Posterior cingulate gyrus (tissue), 11 donors: ENCODE results near the gene STK11.
"Not testable (repeated sequence)": the region's sequence is repeated elsewhere in the genome, so short reads cannot be mapped to it uniquely, and the experiment has no call there.

ENCODE experiments used
- DNase-seq, 10 donors: peaks; one replicate each; pipeline versions ENCODE4 v3.0.0 to v3.0.0-alpha.2; 2020 to 2021; ENCODE audit warnings: mixed read lengths in 3 of 10
- intact Hi-C: fragments of 100-400 bp; cut with DNase I; formaldehyde crosslinking; loops from one replicate; pipeline ENCODE4 v1.15.1; 2023

STK11 gene

DNA sequence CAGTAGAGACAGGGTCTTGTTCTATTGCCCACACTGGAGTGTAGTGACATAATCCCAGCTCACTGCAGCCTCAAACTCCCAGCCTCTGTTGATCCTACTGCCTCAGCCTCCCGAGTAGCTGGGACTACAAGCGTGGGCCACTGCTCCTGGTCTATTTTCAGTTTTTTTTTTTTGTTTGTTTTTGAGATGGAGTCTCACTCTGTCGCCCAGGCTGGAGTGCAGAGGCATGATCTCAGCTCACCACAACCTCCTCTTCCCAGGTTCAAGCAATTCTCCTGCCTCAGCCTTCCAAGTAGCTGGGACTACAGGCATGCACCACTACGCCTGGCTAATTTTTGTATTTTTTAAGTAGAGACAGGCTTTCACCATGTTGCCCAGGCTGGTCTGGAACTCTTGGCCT, 5.0 kb upstream of the STK11 start:
- DNase-seq, intact Hi-C loops: not testable (repeated sequence)

DNA sequence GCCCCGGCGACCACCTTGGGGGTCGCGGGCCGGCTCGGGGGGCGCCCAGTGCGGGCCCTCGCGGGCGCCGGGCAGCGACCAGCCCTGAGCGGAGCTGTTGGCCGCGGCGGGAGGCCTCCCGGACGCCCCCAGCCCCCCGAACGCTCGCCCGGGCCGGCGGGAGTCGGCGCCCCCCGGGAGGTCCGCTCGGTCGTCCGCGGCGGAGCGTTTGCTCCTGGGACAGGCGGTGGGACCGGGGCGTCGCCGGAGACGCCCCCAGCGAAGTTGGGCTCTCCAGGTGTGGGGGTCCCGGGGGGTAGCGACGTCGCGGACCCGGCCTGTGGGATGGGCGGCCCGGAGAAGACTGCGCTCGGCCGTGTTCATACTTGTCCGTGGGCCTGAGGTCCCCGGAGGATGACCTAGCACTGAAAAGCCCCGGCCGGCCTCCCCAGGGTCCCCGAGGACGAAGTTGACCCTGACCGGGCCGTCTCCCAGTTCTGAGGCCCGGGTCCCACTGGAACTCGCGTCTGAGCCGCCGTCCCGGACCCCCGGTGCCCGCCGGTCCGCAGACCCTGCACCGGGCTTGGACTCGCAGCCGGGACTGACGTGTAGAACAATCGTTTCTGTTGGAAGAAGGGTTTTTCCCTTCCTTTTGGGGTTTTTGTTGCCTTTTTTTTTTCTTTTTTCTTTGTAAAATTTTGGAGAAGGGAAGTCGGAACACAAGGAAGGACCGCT, 729 bp downstream of the STK11 start:
- no peak for DNase-seq
- intact Hi-C loops, result no loop called here

DNA sequence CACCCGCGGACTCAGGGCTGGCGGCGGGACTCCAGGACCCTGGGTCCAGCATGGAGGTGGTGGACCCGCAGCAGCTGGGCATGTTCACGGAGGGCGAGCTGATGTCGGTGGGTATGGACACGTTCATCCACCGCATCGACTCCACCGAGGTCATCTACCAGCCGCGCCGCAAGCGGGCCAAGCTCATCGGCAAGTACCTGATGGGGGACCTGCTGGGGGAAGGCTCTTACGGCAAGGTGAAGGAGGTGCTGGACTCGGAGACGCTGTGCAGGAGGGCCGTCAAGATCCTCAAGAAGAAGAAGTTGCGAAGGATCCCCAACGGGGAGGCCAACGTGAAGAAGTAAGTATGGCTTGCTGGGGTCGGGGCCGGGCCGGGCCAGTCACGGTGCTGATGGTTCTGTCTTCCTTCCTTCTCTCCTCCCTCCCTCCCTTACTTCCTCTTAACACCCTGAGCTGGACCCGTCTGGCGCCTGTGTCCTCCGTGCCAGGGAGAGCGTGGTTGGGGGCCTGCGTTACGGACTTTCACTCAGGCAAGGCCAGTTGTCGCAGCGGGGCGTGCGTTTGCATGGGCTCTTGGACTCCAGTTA, 1.4 kb downstream of the STK11 start:
- no peak for DNase-seq
- intact Hi-C loops, result no loop called here

DNA sequence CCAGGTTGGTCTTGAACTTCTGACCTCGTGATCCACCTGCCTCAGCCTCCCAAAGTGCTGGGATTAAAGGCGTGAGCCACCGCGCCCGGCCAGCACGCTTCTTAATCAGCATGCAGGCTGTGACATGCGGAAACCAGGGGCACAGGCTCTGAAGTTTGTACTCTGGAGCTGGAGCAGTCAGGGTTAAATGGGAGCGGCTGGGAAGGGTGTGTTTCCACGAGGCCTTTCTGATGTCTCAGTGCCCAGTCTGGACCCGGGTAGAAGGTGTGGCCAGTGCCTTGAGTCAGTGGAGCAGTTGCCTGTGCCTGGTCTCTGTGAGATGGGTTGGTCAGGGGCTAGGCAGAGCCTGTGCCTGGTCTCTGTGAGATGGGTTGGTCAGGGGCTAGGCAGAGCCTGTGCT, 3.3 kb downstream of the STK11 start:
- DNase-seq, intact Hi-C loops: not testable (repeated sequence)

DNA sequence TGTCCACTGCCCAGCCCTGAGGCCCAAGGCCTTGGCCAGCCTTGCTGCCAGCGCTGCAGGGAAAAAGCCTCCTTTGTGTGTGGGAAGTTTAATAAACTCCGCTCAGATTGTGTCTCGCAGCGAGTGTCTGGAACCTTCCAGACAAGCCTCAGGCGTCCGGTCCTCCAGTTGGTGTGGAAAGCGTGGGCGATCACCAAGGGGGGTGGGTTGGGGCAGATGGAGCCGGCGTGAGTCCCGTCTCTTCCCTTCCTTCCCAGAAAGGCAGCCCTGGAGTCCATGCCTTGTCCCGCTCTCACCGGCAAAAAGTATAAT, 4.6 kb downstream of the STK11 start:
- peak in 7 of 10 donors; percentile 54 to 94 (median 72) for DNase-seq
- intact Hi-C loops, result no loop called here

DNA sequence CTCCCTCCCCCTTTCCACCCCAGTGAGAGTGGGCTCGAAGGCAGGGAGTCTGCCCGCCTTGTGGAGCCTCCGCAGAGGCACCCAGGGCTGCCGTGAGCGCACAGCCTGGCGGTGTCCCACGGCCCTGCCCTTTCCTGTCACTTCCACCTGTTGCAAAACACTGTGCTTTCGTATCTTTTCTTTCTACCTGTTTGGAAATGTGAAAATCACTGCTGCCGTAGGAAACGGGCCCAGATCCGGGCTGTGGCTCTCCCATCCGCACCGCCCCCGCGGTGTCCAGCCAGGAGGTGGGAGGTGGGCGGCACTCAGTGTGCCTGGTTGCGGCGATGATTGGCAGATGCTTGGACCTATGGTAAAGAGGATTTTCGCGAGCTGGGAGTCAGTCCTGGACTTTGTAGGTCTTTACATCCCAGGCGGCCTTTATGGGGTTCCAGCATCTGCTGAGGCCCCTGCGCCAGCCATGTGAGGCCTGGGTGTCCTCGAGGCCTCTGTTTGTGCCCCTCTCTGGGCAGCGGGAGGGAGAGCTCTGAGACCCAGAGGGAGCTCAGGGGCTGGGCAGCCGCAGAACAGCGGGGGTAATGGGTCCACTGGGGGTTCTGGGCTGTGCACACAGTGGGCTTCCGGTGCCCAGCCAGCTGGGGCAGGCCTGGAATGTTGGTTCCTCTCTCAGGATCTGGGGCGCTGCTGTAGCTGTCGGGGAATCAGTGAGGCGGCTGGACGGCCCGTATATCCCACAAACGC, 6.1 kb downstream of the STK11 start:
- DNase-seq, result peak in 3 of 10 donors; percentile 86 to 95 (median 93)
- intact Hi-C loops, result no loop called here

DNA sequence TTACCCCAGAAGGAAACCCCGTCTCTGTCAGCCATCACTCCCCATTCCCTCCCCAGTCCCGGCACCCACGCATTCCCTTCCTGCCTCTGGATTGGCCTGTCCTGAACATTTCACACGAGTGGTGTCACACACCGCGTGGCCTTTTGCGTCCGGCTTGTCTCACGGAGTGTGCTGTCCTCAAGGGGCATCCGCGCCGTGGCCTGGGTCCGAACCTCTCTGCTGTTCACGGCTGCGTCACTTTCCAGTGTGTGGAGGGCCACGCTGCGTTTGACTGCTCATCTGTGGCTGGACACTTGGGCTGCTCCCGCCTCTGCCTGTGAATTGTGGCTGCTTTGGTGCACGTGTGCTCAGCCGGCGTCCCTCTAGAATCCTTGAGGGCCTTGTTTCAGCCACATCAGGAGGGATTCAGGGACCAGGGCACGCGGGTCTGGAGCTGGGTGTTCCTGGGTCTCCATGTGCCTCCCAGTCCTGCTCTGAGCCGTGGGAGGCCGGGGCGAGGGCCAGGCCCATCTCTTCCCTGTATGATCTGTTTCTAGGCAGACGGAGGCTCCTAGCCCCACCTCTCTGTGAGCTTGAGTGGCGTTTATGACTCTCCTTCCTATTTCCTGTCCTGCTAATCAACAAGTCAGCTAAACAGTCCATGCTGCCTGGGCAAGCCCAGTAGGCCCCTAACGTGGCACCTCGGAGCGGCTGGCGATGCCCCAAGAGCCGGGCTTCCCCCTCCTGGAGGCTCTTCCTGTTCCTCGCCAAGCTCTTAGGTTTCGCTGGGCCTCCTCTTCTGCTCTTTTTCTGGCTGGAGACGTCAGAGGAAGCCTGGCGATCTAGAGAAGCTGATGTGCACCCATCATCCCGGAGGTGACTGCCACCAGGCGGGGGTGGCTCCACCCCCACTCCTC, 8.1 kb downstream of the STK11 start:
- intact Hi-C loops, result no loop called here
- DNase-seq, result peak in 2 of 10 donors; percentile 78 to 85

DNA sequence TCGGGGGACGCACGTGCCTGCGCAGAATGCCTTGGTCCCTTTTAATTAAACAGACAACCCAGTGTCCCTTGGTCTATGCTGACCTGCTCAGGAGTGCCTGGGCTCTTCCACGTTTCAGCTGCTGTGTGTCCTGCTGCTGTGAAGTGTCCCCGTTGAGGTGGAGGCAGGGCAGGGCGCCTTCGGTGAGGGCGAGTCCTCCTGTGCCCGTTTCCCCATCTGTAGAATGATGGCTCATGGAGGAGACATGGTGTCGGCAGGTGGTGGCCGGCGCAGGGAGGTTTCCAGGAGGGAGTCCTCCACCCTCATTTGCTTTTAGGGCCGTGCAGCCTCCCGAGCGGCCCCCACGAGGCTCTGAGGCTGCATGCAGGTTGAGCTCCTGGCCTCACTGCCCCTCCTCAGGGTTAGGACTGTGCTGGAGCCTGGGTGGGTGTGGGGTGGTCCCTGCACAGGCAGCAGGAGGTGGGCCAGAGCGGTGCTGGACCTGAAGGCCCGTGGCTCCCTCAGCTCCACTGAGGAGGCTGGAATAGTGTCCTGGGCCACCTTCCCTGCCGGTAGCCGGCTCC, 8.8 kb downstream of the STK11 start:
- intact Hi-C loops, result no loop called here
- peak in 1 of 10 donors; percentile 7 for DNase-seq

DNA sequence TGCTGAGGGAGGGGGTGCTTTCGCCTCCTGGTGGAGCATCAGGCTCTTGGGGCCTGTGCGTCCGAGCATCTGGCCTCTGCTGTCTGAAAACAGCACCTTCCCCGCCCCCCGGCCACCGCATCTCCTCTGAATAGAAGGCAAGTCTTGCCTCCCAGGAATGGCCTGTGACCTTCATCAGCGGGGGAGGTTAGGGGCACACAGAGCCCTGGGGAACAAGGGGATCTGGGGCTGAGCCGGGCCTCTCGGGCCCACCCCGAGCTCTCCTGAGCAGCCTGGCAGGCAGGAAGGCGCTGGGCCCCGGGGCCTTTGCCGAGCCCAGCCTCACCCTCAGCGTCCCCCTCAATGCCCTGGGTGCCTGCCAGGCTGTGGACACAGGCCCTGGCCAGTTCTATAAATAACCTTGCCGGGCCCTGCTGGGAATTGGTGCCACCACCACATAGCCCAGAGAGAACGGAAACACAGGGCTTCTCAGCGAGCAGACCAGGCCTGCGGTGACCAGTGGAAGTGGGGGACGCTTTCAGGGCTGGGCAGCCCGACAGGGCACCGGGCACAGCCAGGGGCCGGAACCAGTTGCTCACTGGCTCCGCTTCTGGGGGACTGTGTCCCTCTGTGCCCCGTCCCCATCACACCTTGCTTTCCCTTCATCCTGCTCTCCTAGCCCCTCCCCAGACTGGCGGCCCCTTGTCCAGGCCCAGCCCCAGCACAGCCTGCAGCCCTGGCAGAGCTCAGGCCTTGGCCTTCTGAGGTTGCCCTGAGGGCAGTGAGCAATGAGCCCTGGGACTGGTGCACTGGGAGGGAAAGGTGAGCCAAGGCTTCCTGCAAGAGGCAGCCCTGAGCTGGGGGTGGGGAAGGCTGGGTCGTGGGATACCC, 9.5 kb downstream of the STK11 start:
- intact Hi-C loops, result no loop called here
- DNase-seq, result peak in 6 of 10 donors; percentile 47 to 93 (median 67)

DNA sequence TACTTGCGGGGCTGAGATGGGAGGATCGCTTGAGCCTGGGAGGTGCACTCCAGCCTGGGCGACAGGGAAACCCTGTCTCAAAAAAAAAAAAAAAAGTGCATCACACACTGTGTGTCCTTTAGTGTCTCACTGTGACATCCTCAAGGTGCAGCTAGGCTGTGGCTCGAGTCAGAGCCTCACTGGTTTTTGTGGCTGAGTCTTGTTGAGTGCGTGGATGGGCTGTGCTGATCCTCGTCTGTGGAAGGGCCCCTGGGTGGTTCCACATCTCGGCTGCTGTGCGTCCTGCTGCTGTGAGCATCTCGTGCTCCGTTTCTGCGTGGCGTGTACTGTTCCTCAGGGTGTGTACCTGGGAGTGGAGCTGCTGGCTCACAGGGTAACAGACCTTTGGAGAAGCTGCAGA, 11.2 kb downstream of the STK11 start:
- intact Hi-C loops, result no loop called here
- no peak for DNase-seq

DNA sequence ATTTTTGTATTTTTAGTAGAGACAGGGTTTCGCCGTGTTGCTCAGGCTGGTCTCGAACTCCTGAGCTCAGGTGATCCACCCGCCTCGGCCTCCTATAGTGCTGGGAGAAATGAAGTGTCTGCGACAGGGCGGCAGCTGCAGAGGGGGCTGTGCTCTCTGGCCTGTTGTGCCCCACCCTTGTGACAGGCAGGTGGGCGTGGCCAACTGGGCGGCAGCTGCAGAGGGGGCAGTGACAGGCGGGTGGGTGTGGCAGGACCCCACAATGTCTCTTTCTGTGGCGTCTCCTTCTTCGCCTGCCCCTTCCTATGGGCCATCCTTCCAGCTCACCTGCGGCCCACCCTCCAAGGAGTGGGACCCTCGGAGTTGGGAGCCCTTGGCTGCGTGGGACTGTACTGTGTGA, 11.8 kb downstream of the STK11 start:
- intact Hi-C loops, result no loop called here
- DNase-seq, result no peak

DNA sequence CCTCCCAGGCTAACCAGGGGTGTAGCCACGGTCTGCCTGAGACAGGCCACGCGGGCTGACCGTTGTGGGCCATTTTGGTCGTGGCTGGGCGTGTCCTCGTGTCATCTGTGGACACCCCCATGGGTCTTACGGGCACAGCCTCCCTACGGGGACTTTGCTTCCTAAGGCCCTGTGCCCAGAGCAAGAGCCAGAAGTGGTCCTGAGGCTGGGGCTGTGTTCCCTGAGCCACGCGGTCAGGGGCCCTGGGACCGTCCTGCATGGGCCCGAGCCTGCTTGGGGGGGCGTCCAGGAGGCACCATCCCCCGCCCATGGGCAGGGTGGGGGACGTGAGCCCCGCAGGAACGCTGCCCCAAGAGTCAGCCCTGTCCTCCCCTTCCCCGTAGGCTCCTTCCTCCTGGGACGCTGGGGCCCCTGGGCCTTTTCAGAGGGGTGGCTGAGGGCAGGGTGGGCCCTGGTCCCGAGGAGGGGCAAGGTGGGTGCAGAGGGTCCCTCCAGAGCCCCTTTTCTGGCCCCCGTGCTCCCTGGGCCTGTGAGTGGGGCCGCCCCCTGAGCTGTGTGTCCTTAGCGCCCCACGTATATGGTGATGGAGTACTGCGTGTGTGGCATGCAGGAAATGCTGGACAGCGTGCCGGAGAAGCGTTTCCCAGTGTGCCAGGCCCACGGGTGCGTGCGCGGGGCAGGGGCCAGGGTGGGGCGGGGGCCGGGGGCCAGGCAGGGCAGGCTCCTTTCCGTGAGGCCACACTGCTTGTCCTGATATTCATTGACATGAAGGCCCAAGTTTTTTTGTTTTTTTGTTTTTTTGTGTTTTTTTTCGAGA, 13.4 kb downstream of the STK11 start:
- intact Hi-C loops, result no loop called here
- no peak for DNase-seq

DNA sequence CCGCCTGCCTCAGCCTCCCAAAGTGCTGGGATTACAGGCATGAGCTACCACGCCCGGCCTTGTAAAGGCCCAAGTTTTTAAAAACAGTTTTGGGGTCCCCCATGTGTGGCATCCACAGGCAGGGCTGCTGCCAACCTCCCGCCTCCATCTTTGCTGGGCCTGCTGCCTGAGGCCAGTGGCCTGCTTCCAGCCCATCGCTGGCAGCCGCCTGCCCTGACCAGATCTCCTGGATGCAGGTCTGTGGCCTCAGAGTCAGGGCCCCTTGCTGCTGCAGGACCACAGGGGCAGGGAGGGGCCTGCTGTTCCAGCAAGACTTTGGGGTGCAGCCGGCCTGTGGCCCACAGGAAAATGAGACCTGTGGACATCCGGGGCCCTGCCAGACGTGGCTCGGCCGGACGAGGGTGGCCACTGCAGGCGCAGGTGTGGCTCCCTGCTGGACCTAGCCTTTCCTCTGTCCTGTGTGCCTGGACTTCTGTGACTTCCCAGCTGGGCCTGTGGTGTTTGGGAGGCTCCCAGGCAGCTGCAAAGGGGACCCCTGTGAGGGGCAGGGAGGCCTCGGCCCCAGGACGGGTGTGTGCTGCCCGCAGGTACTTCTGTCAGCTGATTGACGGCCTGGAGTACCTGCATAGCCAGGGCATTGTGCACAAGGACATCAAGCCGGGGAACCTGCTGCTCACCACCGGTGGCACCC, 14.4 kb downstream of the STK11 start:
- intact Hi-C loops, result no loop called here

DNA sequence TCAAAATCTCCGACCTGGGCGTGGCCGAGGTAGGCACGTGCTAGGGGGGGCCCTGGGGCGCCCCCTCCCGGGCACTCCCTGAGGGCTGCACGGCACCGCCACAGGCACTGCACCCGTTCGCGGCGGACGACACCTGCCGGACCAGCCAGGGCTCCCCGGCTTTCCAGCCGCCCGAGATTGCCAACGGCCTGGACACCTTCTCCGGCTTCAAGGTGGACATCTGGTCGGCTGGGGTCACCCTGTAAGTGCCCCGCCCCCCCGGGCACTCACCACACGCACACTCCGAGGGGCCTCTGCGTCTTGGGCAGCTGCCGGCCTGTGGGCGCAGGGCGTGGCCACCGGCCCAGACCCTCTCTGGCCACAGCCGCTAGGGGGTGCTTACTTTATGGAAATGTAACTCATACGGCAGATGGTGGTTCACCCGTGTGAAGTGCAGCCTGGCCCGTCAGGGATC, 14.9 kb downstream of the STK11 start:
- no peak for DNase-seq
- intact Hi-C loops, result no loop called here

More for the DNA sequence above, 14.4 kb downstream of the STK11 start:
- DNase-seq, result no peak

DNA sequence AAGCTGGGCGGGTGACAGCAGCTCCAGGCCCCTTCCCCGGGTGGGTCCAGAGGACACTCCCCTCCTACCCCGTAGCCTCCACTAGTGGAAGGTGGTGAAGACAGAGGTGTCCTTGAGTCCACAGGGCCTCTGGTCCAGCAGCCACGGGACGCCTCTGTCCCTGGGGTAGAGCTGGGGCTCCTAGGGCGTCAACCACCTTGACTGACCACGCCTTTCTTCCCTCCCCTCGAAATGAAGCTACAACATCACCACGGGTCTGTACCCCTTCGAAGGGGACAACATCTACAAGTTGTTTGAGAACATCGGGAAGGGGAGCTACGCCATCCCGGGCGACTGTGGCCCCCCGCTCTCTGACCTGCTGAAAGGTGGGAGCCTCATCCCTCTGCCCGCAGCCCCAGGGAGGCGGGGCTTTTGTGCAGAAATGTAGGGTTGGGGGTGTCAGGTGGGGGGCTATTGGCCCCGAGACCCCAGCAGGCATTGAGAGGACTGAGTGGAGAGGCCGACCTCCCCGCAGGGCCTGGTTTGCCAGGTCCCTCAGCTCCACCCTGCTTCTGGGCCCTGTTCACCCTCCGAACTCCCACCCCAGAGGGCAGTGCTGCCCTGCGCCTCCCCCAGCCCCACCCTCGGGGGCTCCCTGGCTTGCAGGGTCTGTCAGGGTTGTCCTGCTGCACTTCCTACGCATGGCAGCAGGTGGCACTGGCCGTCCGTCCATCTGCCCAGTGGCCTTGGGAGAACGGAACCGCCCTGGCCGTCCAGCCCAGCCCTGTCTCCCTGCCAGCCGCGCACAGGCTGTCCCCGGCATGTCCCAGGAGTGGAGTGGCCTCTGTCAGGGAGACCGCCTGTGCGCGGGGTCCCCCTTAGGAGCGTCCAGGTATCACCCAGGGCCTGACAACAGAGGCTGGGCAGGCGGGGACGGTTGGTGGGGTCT, 15.7 kb downstream of the STK11 start:
- DNase-seq, result peak in 9 of 10 donors; percentile 62 to 96 (median 71)
- intact Hi-C loops, result loop anchor here (1.0 kb wide), 1 partner anchor 19 kb away; no protein-coding TSS in a partner anchor

DNA sequence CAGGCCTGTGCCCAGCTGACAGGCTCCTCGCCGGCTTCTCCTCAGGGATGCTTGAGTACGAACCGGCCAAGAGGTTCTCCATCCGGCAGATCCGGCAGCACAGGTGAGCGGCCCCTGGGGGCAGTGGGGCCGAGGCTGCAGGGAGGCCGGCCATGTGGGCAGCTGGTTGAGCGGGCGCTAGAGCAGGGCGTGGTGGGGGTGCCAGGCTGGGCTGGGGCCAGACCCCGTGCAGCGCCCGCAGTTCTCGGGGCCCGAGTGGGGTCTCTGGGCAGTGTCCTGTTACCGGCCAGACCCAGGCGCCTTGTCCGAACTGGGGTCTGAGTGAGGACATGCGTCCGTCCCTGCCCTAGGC, 16.3 kb downstream of the STK11 start:
- no peak for DNase-seq
- intact Hi-C loops, result loop anchor here (1.0 kb wide), 1 partner anchor 18 kb away; no protein-coding TSS in a partner anchor

DNA sequence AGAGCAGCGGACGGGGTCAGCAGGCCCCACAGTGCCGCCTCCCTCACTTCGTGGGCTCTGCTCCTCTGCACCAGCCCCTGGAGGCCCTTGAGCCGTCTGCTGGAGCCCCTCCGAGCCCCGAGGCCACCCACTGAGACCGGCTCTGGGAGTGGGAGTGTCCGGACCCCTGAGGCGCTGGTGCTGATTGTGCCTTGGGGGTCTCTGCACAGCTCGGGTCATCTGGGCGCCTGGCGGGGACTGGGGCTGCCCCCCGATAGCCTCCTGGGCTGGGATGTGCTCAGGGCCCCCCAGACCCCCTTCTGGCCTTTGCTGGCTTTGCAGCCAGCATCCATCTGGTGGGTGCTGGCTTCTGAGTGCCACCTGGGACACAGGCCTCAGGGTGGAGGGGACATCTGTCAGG, 16.8 kb downstream of the STK11 start:
- DNase-seq, result no peak
- intact Hi-C loops, result no loop called here
